ENCODE measurements around the gene CFAP100.

The CFAP100 gene

GRCh38 chr3:126464494-126464893 lies 69.8 kb downstream of the CFAP100 start:
- no peak overlapping the region for H3K9ac ChIP-seq (ENCODE audit: low read depth, low read length)
- H3K9me3 ChIP-seq (ENCODE audit: control insufficient read depth, insufficient read depth, low read length): no peaks in the 10 kb centered on the region
- H3K4me1 ChIP-seq (ENCODE audit: insufficient read depth, low read length): no peaks in the 10 kb centered on the region
- peaks cover 21% of the 10 kb centered on the region for H3K36me3 ChIP-seq (ENCODE audit: insufficient read depth, low read length)

GRCh38 chr3:126464997-126465396 lies 70.3 kb downstream of the CFAP100 start:
- Histone ChIP-seq H3K4me1 (ENCODE audit: insufficient read depth, low read length) (no peaks in the 10 kb centered on the region), H3K36me3 (ENCODE audit: insufficient read depth, low read length) (peaks cover 25% of the 10 kb centered on the region), H3K9ac (ENCODE audit: low read depth, low read length) (no peak overlapping the region), H3K9me3 (ENCODE audit: control insufficient read depth, insufficient read depth, low read length) (no peaks in the 10 kb centered on the region)

GRCh38 chr3:126465928-126466544 lies 71.3 kb downstream of the CFAP100 start:
- Histone ChIP-seq H3K9ac (ENCODE audit: low read depth, low read length) (no peak overlapping the region), H3K4me1 (ENCODE audit: insufficient read depth, low read length) (no peaks in the 10 kb centered on the region), H3K9me3 (ENCODE audit: control insufficient read depth, insufficient read depth, low read length) (no peaks in the 10 kb centered on the region), H3K36me3 (ENCODE audit: insufficient read depth, low read length) (peaks cover 31% of the 10 kb centered on the region)

GRCh38 chr3:126466886-126467610 lies 72.3 kb downstream of the CFAP100 start:
- Histone ChIP-seq H3K4me1 (ENCODE audit: insufficient read depth, low read length) (peaks cover 1% of the 10 kb centered on the region; the same call in 1 of the 2 replicates), H3K9me3 (ENCODE audit: control insufficient read depth, insufficient read depth, low read length) (no peaks in the 10 kb centered on the region), H3K9ac (ENCODE audit: low read depth, low read length) (no peak overlapping the region), H3K36me3 (ENCODE audit: insufficient read depth, low read length) (peaks cover 34% of the 10 kb centered on the region)

GRCh38 chr3:126467611-126467955 lies 72.9 kb downstream of the CFAP100 start:
- Histone ChIP-seq H3K9ac (ENCODE audit: low read depth, low read length) (no peak overlapping the region), H3K9me3 (ENCODE audit: control insufficient read depth, insufficient read depth, low read length) (no peaks in the 10 kb centered on the region), H3K36me3 (ENCODE audit: insufficient read depth, low read length) (peaks cover 32% of the 10 kb centered on the region), H3K4me1 (ENCODE audit: insufficient read depth, low read length) (peaks cover 6% of the 10 kb centered on the region; the same call in 1 of the 2 replicates)

- Histone ChIP-seq H3K36me3 (ENCODE audit: insufficient read depth, low read length) (peaks cover 32% of the 10 kb centered on the region), H3K9ac (ENCODE audit: low read depth, low read length) (no peak overlapping the region), H3K9me3 (ENCODE audit: control insufficient read depth, insufficient read depth, low read length) (no peaks in the 10 kb centered on the region), H3K4me1 (ENCODE audit: insufficient read depth, low read length) (peaks cover 13% of the 10 kb centered on the region)
Measured at GRCh38 chr3:126468028-126468891, 73.6 kb downstream of the CFAP100 start.

GRCh38 chr3:126469479-126469878 lies 74.8 kb downstream of the CFAP100 start:
- H3K4me1 ChIP-seq (ENCODE audit: insufficient read depth, low read length): peaks cover 17% of the 10 kb centered on the region
- no peaks in the 10 kb centered on the region for H3K9me3 ChIP-seq (ENCODE audit: control insufficient read depth, insufficient read depth, low read length)
- peaks cover 28% of the 10 kb centered on the region for H3K36me3 ChIP-seq (ENCODE audit: insufficient read depth, low read length)
- no peak overlapping the region for H3K9ac ChIP-seq (ENCODE audit: low read depth, low read length)

GRCh38 chr3:126472277-126473006 lies 77.7 kb downstream of the CFAP100 start:
- Histone ChIP-seq H3K9ac (ENCODE audit: low read depth, low read length) (no peak overlapping the region; the same call in 1 of the 2 replicates), H3K4me1 (ENCODE audit: insufficient read depth, low read length) (peaks cover 21% of the 10 kb centered on the region), H3K36me3 (ENCODE audit: insufficient read depth, low read length) (peaks cover 20% of the 10 kb centered on the region), H3K9me3 (ENCODE audit: control insufficient read depth, insufficient read depth, low read length) (no peaks in the 10 kb centered on the region)

- H3K36me3 ChIP-seq (ENCODE audit: insufficient read depth, low read length): peaks cover 20% of the 10 kb centered on the region
- H3K9ac ChIP-seq (ENCODE audit: low read depth, low read length): peak overlapping the region; percentile 25; the same call in 1 of the 2 replicates
- no peaks in the 10 kb centered on the region for H3K9me3 ChIP-seq (ENCODE audit: control insufficient read depth, insufficient read depth, low read length)
Measured at GRCh38 chr3:126473292-126474168, 78.8 kb downstream of the CFAP100 start.

GRCh38 chr3:126474498-126475412 lies 80.0 kb downstream of the CFAP100 start:
- H3K9me3 ChIP-seq (ENCODE audit: control insufficient read depth, insufficient read depth, low read length): no peaks in the 10 kb centered on the region
- H3K4me1 ChIP-seq (ENCODE audit: insufficient read depth, low read length): peaks cover 21% of the 10 kb centered on the region
- peak overlapping the region; percentile 78 for H3K9ac ChIP-seq (ENCODE audit: low read depth, low read length)
- H3K36me3 ChIP-seq (ENCODE audit: insufficient read depth, low read length): peaks cover 15% of the 10 kb centered on the region

More at GRCh38 chr3:126473292-126474168, 78.8 kb downstream of the CFAP100 start:
- peaks cover 21% of the 10 kb centered on the region for H3K4me1 ChIP-seq (ENCODE audit: insufficient read depth, low read length)

GRCh38 chr3:126475413-126476114 lies 80.9 kb downstream of the CFAP100 start, which contains the start of gene ZXDC:
Gene ZXDC, minus strand, starts transcription at chr3:126475891. Its CDS starts 26 bp downstream, at chr3:126475865.
- peaks cover 7% of the 10 kb centered on the region for H3K36me3 ChIP-seq (ENCODE audit: insufficient read depth, low read length)

More at GRCh38 chr3:126475413-126476114, 80.9 kb downstream of the CFAP100 start, which contains the start of gene ZXDC:
- H3K4me1 ChIP-seq (ENCODE audit: insufficient read depth, low read length): peaks cover 21% of the 10 kb centered on the region
- peak within 1 kb of the TSS; percentile 78 for H3K9ac ChIP-seq (ENCODE audit: low read depth, low read length)
- no peaks in the 10 kb centered on the region for H3K9me3 ChIP-seq (ENCODE audit: control insufficient read depth, insufficient read depth, low read length)
